Hematopoietic multipotent progenitor cell treated with erythropoietin and hydrocortisone succinate and interleukin-3 and kit ligand, for 17 days (in vitro differentiated cells): ENCODE measurements around the gene CYP4V2.

ENCODE experiments used
- DNase-seq: peaks from one replicate; pipeline ENCODE4 v3.0.0-alpha.2; 2015; ENCODE audit warnings: low spot score

Gene CYP4V2

DNA sequence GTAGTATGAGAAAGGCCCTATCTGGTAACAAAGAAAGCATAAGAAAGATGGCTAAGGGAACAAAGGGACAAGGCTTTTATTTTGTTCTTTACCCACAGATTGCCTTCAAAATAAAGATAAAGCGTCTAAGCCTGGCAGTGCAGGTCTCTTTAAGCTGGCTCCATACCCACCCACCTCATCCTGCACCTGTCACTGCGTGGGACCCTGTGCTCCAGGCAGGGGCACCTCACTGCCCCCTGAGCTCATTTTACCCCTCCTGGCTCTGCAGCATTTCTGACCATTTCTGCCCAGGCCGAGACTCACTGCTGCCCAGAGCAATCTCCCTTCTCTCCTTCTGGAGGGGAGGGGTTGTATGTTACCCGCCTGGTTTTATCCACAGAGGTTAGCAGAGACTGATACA, 1.7 kb upstream of the CYP4V2 start:
- no peak for DNase-seq

DNA sequence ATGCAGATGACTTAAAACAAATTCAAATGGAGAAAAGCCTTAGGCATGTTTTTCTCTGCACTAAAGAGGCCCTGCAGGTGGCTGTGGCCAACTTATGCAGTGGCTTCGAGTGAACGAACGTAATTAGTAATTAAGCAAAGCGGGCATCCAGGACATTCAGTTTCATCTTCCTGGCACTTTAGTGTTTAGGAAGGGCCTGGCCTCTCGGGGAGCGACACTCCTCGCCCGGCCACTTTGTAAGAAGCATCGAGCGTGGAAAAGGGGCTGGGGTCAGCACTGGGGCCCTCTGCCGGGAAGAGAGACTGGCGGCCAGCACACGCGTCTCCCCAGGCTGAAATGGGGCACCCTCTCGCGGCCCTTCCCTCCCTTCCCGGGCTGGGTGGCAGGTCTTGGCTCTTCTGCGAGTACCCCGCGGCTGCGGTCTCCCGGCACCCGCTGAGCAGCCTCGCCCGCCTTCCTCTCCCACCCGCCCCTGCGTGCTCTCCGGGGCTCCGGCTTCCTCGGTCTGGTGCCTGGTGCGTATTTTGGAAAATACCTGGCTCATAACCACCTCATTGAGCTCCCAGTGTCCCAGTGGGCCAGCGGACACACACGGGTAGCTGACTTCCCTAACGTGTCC, 677 bp upstream of the CYP4V2 start:
- peak; percentile 14 for DNase-seq

DNA sequence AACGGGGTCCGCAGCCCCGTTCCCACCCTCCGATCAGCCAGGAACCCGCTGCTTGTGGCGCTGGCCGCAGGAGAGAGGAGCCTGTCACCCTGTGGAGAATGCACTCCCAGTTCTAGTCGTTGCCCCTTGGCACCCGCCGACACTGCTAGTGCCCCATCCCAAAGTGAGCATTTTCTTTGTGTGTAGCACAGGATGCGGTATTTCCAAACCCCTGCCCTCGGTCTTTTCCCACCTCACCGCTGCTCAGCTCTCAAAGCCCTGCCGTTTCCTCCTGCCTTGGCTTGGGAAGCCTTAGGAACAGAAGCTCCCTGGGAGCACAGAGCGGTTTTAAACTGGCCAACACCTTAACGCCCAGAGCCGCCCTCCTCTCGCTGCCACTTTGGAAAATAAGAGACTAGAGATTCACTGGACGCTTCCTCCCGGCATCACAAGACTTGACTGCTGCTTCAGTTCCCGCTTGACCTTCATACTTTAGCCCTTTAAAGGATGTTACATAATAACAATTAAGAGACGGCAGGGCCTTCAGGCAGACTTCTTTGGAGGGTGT, 772 bp downstream of the CYP4V2 start:
- DNase-seq = no peak

DNA sequence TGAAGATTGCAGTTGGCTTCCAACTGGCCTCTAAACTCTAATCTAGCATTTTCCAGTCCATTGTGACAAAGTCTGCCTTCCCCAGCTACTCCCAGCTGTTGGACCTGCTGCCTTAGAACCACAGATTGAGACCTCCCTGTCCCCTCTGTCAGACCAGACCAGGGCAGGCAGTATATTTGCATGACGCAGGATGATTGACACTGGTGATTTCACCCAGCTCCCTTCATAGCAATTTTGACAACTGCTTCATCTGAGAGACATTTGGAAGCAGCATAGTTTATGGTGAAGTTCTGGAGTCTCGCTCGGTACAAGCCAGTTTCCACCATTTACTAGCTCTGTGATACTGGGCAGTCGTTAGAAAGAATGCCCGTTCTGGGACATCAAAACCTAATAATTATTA, 2.5 kb downstream of the CYP4V2 start:
- no peak for DNase-seq

DNA sequence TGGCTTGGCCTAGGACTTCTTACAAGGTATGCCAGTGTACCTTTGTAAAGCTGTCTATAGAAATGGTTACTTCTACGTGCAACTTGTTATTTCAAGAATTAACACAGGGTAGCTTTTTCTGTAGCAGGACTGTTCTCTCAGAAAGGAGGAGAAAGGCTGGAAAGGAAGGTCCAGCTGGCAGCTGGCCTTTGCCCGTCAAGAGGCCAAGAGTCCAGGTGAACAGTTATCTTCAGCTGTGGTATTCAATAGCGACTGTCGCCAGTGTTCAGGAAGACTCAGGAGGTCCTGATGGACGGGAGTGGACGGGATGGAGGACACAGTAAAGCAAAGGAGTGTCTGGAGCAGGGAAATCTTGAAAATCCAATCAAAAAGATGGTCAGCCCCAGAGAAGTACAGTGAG, 4.7 kb downstream of the CYP4V2 start:
- DNase-seq = no peak

DNA sequence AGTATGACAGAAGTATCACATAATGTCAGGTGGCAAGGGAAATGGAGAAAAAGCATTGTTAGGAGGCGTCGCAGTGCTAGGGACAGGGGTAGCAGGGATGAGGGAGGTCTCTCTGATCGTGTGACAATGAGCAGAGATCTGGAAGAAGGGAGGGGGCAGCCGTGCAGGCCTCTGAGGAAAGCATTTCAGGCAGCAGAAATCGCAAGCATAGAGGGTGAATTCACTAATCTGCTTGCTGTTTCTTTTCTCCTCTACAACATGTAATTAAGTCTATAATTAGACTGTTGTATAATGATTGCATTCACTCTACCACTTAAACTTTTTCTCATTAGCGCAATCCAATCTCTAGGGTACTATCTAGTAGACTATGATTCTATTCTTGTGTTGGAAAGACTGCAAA, 9.1 kb downstream of the CYP4V2 start:
- no peak for DNase-seq

DNA sequence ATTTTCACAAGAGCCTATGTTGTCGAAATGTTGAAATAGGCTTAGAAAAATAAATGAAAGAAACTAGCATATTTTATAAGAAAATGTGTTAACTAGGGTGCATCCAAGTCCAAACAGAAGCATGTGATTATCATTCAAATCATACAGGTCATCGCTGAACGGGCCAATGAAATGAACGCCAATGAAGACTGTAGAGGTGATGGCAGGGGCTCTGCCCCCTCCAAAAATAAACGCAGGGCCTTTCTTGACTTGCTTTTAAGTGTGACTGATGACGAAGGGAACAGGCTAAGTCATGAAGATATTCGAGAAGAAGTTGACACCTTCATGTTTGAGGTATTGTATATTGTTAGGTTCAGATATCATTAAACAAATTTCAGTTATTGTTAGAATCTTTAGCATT, 9.6 kb downstream of the CYP4V2 start:
- DNase-seq = no peak

DNA sequence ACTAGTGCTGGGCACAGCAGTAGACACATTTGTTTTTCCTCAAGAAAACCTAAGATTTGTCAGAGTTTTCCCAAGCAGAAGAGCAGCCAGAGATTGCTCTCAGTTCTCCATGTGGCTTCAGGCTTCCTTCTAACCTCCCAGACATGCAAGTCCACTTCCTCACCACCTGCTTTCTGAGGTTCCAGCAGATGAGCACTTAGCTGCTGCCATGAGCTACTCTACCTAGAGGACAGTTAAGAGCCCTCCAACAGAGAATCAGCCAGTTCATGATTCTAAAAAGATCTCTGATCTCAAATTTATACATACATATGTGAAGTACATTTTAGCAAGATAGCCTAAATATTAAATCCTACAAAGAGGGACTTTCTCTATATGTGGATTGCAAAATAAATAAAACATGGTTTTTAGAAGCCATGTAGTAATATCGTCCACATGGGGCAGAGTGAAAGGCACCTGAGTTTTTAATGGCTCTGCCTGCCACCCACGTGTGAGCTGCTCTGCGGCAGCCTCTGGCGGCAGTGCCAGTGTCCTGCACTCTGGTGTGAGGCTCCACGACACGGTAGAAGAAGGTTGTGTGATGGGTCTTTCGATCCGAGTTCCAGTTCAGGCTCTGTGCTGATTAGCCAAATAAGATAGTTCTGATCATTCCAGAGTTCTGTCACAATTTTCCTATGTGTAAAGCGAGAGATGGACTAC, 10.3 kb downstream of the CYP4V2 start:
- peak; percentile 22 for DNase-seq

DNA sequence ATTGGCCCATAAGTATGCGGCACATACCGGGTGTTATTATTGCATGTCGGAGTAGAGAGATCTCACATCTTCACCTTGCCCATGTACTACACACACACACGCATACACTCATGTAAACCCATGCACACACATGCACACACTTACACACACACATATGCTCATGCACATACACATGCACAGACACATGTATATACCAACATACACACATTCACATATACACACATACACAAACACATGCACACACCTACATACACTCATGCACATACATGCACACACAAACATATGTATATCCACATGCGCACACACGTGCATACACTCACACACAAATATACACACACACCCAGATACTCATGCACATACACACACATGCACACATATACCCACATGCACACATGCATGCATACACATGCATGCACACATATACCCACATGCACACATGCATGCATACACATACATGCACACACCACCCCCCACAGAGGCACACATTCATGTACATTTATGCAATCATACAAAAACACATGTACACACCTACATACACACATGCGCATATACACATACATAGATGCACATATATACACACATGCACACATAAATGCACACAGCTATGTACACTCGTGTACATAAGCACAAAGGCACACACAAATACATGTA, 11.2 kb downstream of the CYP4V2 start:
- DNase-seq = no peak

DNA sequence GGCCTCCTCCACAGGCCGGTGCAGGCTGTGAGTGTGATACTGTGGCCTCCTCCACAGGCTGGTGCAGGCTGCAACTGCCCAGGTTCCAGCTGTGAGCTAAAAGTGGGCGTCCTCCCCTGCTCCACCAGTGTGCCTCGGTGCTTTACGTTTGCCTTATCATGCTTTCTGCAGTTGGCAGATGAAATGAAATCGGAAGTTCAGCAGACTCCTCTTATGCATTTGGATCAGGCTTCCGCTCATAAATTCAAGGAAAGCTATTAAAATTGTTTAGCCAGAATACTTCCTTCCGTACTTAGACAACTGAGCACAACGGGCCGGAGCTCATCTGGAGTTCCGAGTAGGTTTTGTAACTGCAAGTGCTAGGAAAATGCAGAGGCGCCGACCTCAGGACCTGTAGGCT, 12.0 kb downstream of the CYP4V2 start:
- DNase-seq = no peak

DNA sequence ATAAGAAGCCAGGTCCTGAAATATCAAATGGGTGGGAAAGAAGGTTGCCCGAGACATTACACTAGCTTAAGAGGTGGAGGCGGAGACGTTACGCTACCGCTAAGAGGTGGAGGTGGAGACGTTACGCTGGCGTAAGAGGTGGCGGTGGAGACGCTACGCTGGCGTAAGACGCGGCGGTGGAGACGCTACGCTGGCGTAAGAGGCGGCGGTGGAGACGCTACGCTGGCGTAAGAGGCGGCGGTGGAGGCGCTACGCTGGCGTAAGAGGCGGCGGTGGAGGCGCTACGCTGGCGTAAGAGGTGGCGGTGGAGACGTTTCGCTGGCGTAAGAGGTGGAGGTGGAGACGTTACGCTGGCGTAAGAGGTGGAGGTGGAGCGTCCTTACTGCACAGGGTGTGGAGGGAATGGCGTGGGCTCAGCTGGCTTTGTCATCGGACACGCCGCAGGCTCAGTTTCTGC, 12.8 kb downstream of the CYP4V2 start:
- peak; percentile 55 for DNase-seq

DNA sequence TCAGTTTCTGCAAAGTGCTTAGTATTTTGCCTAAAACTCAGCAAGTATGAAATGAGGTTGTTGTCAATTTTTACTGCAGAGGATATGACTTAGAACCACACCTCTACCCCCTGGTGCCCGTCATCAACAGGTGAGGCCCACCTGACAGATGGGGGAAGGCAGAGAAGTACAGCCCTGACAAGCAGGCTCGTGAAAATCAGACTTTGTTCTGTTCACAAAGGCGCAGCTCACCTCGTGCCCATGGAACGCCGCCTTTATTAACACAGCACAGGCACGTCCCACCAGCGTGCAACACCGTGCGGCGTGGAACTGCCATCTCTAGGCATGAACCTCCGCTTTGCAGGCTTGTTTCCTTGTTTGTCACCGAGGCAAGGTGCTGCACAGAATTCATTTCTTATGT, 13.3 kb downstream of the CYP4V2 start:
- DNase-seq = no peak

DNA sequence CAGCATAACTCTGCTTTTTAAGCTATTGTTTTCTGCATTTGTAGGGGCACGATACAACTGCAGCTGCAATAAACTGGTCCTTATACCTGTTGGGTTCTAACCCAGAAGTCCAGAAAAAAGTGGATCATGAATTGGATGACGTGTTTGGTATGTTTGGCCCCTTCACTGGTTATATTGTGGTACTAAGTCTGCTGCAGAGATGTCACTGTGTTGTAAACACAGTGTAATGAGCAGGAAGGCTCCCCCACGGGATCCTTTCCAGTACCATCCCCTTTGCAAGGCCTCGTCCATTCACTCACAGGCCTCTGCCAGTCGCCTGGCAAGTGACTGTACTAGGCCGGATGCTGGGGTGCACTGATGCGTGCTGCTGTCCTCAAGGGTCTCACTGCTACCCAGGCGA, 13.8 kb downstream of the CYP4V2 start:
- no peak for DNase-seq

DNA sequence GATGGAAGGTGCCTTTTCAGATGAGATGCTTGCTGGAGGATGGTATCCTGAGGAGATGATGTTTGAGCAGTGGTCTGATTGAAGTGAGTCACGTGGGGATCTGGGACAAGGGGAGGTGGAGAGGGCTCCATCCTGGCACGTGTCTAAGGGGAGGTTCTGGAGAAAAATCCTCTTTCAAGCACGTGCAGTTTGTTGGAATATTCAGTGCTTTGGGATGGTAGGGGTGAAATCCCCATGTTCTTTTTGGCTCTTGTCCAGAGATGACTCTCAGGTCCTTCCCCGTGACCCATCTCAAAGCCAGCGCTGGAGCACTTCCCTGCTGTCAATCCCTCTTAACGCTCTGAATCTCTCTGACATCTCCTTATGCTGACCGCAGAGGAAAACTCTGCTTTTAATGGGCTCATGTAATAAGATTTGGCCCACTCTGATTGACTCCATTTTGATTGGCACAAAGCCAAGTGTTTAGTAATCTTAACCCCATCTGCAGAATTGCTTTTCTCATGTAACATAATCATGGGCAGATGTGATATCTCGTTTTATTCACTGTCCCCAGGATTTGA, 25.2 kb downstream of the CYP4V2 start:
- no peak for DNase-seq

DNA sequence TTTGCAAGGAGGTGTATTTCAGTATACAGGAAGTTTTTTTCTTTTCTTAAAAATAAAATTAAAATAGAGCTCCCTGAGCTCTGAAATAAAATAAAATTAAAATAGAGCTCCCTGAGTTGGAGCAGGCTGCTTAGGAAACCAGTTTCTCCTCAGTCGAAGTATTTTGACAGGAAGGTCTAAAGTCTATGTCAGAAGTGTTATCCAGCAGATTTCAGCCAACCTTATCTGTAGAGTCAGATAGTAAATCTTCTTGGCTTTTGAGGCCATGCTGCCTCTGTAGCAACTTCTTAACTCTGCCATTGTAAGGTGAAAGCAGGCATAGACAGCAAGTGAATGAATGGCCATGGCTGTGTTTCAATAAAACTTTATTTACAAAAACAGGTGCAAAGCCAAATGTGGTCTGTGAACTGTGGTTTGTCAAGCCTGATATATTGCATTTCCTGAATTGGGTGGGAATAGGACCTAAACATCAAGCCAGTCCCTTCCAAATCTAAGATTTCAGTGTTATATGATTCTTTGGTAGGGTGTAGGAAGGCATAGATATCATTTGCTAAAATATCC, 26.4 kb downstream of the CYP4V2 start:
- no peak for DNase-seq

DNA sequence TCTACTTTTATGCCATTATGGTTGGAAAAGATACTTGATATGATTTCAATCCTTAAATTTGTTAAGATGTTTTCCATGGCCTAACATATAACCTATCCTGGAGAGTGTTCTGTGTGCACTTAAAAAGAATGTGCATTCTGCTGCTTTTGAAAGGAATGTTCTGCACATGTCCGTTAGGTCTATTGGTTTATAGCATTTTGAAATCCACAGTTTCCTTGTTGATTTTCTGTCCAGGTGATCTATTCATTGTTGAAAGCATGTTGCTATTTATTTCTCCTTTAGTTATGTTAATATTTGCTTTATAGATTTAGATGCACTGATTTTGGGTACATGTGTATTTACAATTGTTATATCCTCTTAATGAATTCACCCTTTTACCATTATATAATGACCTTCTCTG, 30.3 kb downstream of the CYP4V2 start:
- no peak for DNase-seq

DNA sequence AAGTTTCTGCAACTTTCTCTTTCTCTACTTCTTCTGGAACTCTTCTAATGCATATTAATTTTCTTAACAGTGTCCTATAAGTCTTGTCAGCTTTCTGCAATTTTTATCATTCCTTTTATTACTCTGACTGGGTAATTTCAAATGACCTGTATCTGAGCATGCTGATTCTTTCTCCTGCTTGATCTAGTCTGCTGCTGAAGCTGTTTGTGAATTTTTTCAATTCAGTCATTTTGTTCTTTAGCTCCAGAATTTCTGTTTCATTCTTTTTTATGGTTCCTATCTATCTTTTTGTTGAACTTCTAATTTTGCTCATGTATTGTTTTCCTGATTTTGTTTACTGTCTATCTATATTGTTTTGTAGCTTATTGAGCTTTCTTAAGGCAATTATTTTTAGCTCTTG, 34.5 kb downstream of the CYP4V2 start:
- DNase-seq = no peak

DNA sequence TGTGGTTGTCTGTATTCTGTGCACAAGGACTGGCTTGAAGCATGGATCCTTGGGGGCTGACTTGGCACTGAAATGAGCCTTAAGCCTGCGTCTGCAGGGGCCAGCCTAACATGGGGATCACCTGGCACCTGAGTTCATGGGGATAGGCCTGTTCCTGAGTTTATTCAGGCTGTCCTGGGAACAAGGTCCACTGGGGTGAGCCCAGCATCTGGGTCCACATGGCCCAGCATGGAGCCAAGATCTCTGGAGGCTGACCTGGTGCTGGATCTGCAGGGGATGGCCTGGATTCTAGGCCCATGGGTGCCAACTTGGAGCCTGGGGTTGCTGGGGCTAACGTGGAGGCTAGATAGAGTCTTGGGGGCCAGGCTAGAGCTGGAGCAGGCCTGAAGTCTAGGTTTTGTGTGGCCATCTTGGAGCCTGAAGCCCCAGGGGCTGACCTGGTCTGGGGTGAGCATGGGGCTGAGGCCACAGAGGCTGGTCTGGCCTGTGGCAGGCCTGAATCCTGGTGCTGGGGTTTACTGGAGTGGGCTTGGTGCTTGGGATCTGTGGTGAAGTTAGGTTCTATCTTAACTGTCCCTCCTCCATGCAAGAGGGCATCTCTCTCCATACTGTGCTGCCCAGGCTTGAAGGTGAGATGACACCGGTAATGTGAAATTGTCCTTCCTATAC, 35.3 kb downstream of the CYP4V2 start:
- DNase-seq = no peak

DNA sequence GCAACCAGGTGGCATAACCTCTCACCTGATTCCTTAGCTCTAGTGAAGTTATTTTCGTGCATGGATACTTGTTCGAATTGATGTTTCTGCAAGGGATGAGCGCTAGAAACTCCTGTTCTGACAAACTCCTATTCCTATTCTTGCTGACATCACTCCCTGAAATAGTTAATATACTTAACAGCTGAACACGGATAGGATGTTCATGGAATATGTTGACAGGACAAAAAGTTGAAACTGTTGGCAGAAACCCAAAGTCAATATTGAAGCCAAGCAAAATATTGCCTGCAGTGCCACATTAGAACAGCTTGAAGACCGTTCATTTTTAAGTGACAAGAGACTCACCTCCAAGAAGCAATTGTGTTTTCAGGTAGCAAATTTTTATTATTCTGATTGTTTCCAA, 35.9 kb downstream of the CYP4V2 start, which contains the start of gene KLKB1:
KLKB1 (plus strand) TSS at position 287 of the 400 bp plus-strand sequence. CDS start 689 bp downstream, outside the sequence.
- no peak for DNase-seq

DNA sequence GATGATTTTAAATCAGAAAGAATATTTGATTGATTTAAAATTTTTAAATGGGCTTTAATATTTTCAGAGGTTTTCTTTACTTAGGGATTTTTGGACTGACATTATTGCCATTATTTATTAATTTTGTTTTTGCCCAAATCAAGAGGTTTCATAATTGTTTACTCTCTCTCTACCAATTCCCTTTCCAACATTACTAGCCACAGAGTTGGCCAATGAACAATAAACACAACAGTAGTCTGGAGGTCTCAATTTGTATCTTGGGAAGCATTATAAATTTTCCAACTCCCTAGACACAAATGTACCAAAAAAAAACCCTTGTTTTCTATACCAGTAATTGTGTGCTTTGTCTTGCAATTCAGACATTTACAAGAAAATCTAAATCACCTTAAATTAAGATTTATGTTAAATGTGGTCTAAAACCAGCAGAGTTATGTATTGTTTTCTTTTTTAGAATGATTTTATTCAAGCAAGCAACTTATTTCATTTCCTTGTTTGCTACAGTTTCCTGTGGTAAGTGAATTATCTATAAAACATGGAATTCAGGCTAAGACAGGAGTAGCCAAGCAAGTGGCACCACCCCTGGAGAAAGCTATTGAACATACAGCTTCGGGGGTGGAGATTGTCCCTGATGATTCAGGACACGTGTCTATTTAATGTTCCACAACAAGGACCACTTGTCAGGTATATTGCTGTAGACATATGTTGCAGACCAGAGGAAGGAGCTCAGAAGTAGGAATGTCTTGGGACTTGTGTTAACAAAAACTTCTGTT, 36.6 kb downstream of the CYP4V2 start:
- DNase-seq = no peak

DNA sequence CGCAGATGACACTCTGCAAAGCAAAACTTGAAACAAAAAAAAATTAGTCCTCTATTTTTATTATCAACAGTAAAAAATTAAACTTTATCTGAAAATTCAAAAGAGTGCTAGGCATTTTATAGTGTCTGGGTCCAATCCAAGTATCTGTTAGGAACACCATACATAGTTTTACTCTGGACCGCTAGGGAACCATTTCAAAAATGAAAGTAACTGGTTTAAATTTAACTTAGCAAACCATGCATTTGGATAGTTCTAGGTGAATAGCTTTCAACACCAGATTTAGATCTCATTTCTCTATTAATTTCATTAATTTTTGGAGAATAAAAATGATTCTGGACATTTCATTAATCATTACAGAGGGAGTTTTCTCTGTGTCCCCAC, 37.1 kb downstream of the CYP4V2 start:
- DNase-seq = no peak
